ENCODE results near the gene SAMSN1.

DNA sequence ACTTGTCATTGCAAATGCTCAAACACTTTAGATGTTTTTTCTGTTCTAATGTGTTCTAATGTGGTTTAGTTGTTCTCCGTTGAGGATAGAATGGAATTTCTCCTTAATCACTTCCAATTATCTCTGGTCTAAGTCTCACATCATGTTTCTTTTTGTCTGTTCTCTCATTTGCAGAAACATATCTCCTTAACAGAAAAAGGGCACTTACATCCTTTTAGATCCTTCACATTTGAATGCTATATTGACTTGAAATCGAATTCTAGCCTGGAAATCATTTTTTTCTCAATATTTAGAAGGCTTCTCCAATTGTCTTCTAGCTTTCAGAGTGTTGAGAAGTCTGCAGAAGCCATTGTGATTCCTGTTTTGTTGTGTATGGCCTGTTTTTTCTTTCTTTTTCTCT is 7.3 kb upstream of the SAMSN1 start:
- TF ChIP-seq CTCF (IDR thresholded peaks at IDR 0.05; ENCODE audit: control extremely low read depth in 1 of 3, insufficient read depth in 1 of 3, low read depth in 1 of 3, low read length in 3 of 3) = no peak
- TF ChIP-seq JUN (IDR thresholded peaks at IDR 0.05; ENCODE audit: low read depth, low read length) = no peak
- TF ChIP-seq BRCA1 (IDR thresholded peaks at IDR 0.05; ENCODE audit: low read depth, low read length) = no peak

Data from H1 (cell line).